Fibroblast of pulmonary artery (primary cell): Measurements from ENCODE around the gene ALB.

Experiments used
- DNase-seq: peaks from one replicate; pipeline ENCODE4 v3.0.0-alpha.2; 2010; ENCODE audit warnings: low read depth
- H3K4me3 ChIP-seq: replicated peaks from 2 replicates; pipeline ENCODE4 v1.5.1; 2011; ENCODE audit warnings: low read depth, mild to moderate bottlenecking, control low read depth, low read length, moderate library complexity
- CTCF ChIP-seq: IDR thresholded peaks from 2 replicates; pipeline ENCODE4 v1.5.1; 2011; ENCODE audit warnings: mild to moderate bottlenecking, control low read depth, low read length, inconsistent platforms; ENCODE audit errors: missing control alignments

ALB gene

GRCh38 chr4:73429118-73429517 lies 25.0 kb downstream of the ALB start:
- H3K4me3 ChIP-seq, result no peak overlapping the region
- no peak for DNase-seq
- TF ChIP-seq CTCF, result no peak

GRCh38 chr4:73429826-73430587 lies 25.9 kb downstream of the ALB start:
- no peak for TF ChIP-seq CTCF
- no peak overlapping the region for H3K4me3 ChIP-seq
- DNase-seq, result no peak

- no peak overlapping the region for H3K4me3 ChIP-seq
- no peak for DNase-seq
- no peak for TF ChIP-seq CTCF
These were observed 27.7 kb downstream of the ALB start for GRCh38 chr4:73431813-73432168.

- no peak for TF ChIP-seq CTCF
- no peak for DNase-seq
- no peak overlapping the region for H3K4me3 ChIP-seq
These were observed 28.3 kb downstream of the ALB start for GRCh38 chr4:73432169-73433000.

GRCh38 chr4:73433140-73433539 lies 29.1 kb downstream of the ALB start:
- DNase-seq, result no peak
- no peak overlapping the region for H3K4me3 ChIP-seq
- TF ChIP-seq CTCF, result no peak

GRCh38 chr4:73434311-73434710 lies 30.2 kb downstream of the ALB start:
- no peak overlapping the region for H3K4me3 ChIP-seq
- peak; percentile 52 for TF ChIP-seq CTCF
- peak; percentile 18 for DNase-seq
